ENCODE measurements around the gene RNU7-1. TPM values are rescaled to one million over a fixed set of nuclear protein-coding genes. Genes with fewer than 3 reads are reported as not detected.

Gene RNU7-1
- total RNA-seq, 1 donor from 2014 or later, result not detected

- DNase-seq (ENCODE audit: low read depth), result no peak
- TF ChIP-seq CTCF (IDR thresholded peaks at IDR 0.05; ENCODE audit: insufficient read depth, low read length, severe bottlenecking), result no peak
- Histone ChIP-seq H3K27me3 (ENCODE audit: control insufficient read depth, insufficient read depth, low read length) (no peaks in the 10 kb centered on the region), H3K4me3 (ENCODE audit: low read depth, low read length) (peak overlapping the region; percentile 43), H3K36me3 (ENCODE audit: control insufficient read depth, insufficient read depth, low read length) (peaks cover 15% of the 10 kb centered on the region)
- FAIRE-seq, result no peak
Measured at GRCh38 chr12:6938353-6939190, 5.0 kb upstream of the RNU7-1 start.

GRCh38 chr12:6939191-6939540, 4.5 kb upstream of the RNU7-1 start:
- Histone ChIP-seq H3K4me3 (ENCODE audit: low read depth, low read length) (no peak overlapping the region), H3K27me3 (ENCODE audit: control insufficient read depth, insufficient read depth, low read length) (no peaks in the 10 kb centered on the region), H3K36me3 (ENCODE audit: control insufficient read depth, insufficient read depth, low read length) (peaks cover 15% of the 10 kb centered on the region)
- no peak for TF ChIP-seq CTCF (IDR thresholded peaks at IDR 0.05; ENCODE audit: insufficient read depth, low read length, severe bottlenecking)
- DNase-seq (ENCODE audit: low read depth), result no peak
- FAIRE-seq, result no peak

- no peak overlapping the region for H3K4me3 ChIP-seq (ENCODE audit: low read depth, low read length)
- FAIRE-seq, result no peak
- TF ChIP-seq CTCF (IDR thresholded peaks at IDR 0.05; ENCODE audit: insufficient read depth, low read length, severe bottlenecking), result no peak
- H3K36me3 ChIP-seq (ENCODE audit: control insufficient read depth, insufficient read depth, low read length), result peaks cover 13% of the 10 kb centered on the region
- DNase-seq (ENCODE audit: low read depth), result no peak
- no peaks in the 10 kb centered on the region for H3K27me3 ChIP-seq (ENCODE audit: control insufficient read depth, insufficient read depth, low read length)
Measured at GRCh38 chr12:6941267-6941666, 2.3 kb upstream of the RNU7-1 start.

- Histone ChIP-seq H3K36me3 (ENCODE audit: control insufficient read depth, insufficient read depth, low read length) (peaks cover 11% of the 10 kb centered on the region), H3K27me3 (ENCODE audit: control insufficient read depth, insufficient read depth, low read length) (no peaks in the 10 kb centered on the region), H3K4me3 (ENCODE audit: low read depth, low read length) (no peak overlapping the region)
- DNase-seq (ENCODE audit: low read depth), result no peak
- no peak for TF ChIP-seq CTCF (IDR thresholded peaks at IDR 0.05; ENCODE audit: insufficient read depth, low read length, severe bottlenecking)
- no peak for FAIRE-seq
Measured at GRCh38 chr12:6941782-6942181, 1.8 kb upstream of the RNU7-1 start.

GRCh38 chr12:6942331-6942665, 1.3 kb upstream of the RNU7-1 start:
- H3K4me3 ChIP-seq (ENCODE audit: low read depth, low read length), result no peak overlapping the region
- TF ChIP-seq CTCF (IDR thresholded peaks at IDR 0.05; ENCODE audit: insufficient read depth, low read length, severe bottlenecking), result no peak
- DNase-seq (ENCODE audit: low read depth) (no peak), FAIRE-seq (no peak)
- no peaks in the 10 kb centered on the region for H3K27me3 ChIP-seq (ENCODE audit: control insufficient read depth, insufficient read depth, low read length)
- peaks cover 11% of the 10 kb centered on the region for H3K36me3 ChIP-seq (ENCODE audit: control insufficient read depth, insufficient read depth, low read length)

- FAIRE-seq, result no peak
- peak overlapping the region; percentile 65 for H3K4me3 ChIP-seq (ENCODE audit: low read depth, low read length)
- no peak for TF ChIP-seq CTCF (IDR thresholded peaks at IDR 0.05; ENCODE audit: insufficient read depth, low read length, severe bottlenecking)
- H3K36me3 ChIP-seq (ENCODE audit: control insufficient read depth, insufficient read depth, low read length), result peaks cover 11% of the 10 kb centered on the region
- no peaks in the 10 kb centered on the region for H3K27me3 ChIP-seq (ENCODE audit: control insufficient read depth, insufficient read depth, low read length)
- DNase-seq (ENCODE audit: low read depth), result peak; percentile 88
Measured at GRCh38 chr12:6943389-6943721, 261 bp upstream of the RNU7-1 start.

Measured in bronchial epithelial cell (primary cell).